IgD-negative memory B cell (primary cell): ENCODE measurements around the gene COPG2. TPM values are rescaled to one million over a fixed set of nuclear protein-coding genes. Genes with fewer than 3 reads are reported as not detected.
"Not testable (repeated sequence)": the region's sequence is repeated elsewhere in the genome, so short reads cannot be mapped to it uniquely, and the experiment has no call there.

Experiments used
- H3K27ac Mint-ChIP-seq, 3 donors: one replicate each; pipeline ENCODE4 v1.8.0; 2020 to 2022; ENCODE audit warnings: mild to moderate bottlenecking in 3 of 3, mixed read lengths in 3 of 3, moderate library complexity in 1 of 3
- H3K27me3 Mint-ChIP-seq: one replicate; pipeline ENCODE4 v1.8.0; 2021; ENCODE audit warnings: mixed read lengths
- H3K36me3 Mint-ChIP-seq: one replicate; pipeline ENCODE4 v1.8.0; 2020; ENCODE audit warnings: mild to moderate bottlenecking, mixed read lengths
- H3K4me1 Mint-ChIP-seq, 3 donors: one replicate each; pipeline ENCODE4 v1.8.0; 2020 to 2022; ENCODE audit warnings: mixed read lengths in 3 of 3, mild to moderate bottlenecking in 1 of 3
- H3K4me3 Mint-ChIP-seq, 4 donors: one replicate each; pipeline ENCODE4 v1.8.0; 2020 to 2022; ENCODE audit warnings: mild to moderate bottlenecking in 4 of 4, mixed read lengths in 4 of 4, moderate library complexity in 3 of 4
- H3K9me3 Mint-ChIP-seq, 3 donors: one replicate each; pipeline ENCODE4 v1.8.0; 2020 to 2021; ENCODE audit warnings: mixed read lengths in 3 of 3, mild to moderate bottlenecking in 1 of 3
- polyA plus RNA-seq: library from polyadenylated mRNA; unstranded; fragments of 300-500 nt; fragmentation: Illumina TruSeq; gene quantifications from one replicate; pipeline ENCODE4 v1.2.3, GENCODE V29; 2021

The COPG2 gene
- polyA plus RNA-seq = 2.3 TPM

- H3K4me1 Mint-ChIP-seq = peaks cover 6 to 12% (median 6%) of the 10 kb centered on the region in 3 donors
- no peaks in the 10 kb centered on the region for H3K36me3 Mint-ChIP-seq
- no peaks in the 10 kb centered on the region for H3K27me3 Mint-ChIP-seq
- no peaks in the 10 kb centered on the region for H3K9me3 Mint-ChIP-seq
- peak within 1 kb of the TSS; percentile 92 to 96 (median 94) for H3K4me3 Mint-ChIP-seq
- peak within 1 kb of the TSS; percentile 58 to 84 (median 77) for H3K27ac Mint-ChIP-seq
Observed at GRCh38 chr7:130668258-130669084, at the start of gene COPG2. TSS of gene COPG2 (minus strand) at chr7:130668748. CDS start at chr7:130668668, 80 bp downstream.

- Mint-ChIP-seq H3K27me3 (peaks cover 12% of the 10 kb centered on the region), H3K27ac (no peak overlapping the region), H3K9me3 (no peaks in the 10 kb centered on the region), H3K36me3 (no peaks in the 10 kb centered on the region), H3K4me1 (no peaks in the 10 kb centered on the region), H3K4me3 (no peak overlapping the region)
Observed at GRCh38 chr7:130712416-130712815, 43.9 kb upstream of the COPG2 start.

DNA sequence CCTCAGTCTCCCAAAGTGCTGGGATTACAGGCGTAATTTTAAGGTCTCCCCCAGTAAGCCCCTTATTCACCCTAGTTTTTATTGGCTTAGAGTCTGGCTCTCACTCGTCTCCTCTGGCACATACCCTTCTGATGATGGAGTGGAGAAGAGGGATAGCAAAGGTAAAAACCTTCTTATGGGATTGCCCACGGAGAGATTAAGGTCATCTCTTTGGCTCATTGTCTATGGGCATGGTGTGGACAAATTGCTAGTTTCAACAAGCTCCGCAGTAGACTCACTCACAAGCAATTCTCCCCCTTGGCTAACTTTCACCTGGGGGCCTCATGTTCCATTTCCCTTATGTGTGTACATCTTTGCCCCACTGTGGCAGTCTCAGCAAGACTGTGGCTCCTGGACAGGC lies 40.2 kb upstream of the COPG2 start:
- Mint-ChIP-seq H3K4me3 (no peak overlapping the region), H3K27me3 (peaks cover 21% of the 10 kb centered on the region)

GRCh38 chr7:130708001-130708400 lies 39.5 kb upstream of the COPG2 start:
- Mint-ChIP-seq H3K4me3 (no peak overlapping the region), H3K36me3 (no peaks in the 10 kb centered on the region), H3K4me1 (no peaks in the 10 kb centered on the region), H3K27me3 (peaks cover 18% of the 10 kb centered on the region), H3K9me3 (peaks cover 6 to 11% (median 8%) of the 10 kb centered on the region in 3 donors), H3K27ac (no peak overlapping the region)

More for the DNA sequence above, 40.2 kb upstream of the COPG2 start:
- Mint-ChIP-seq H3K36me3 (no peaks in the 10 kb centered on the region), H3K27ac (no peak overlapping the region), H3K4me1 (no peaks in the 10 kb centered on the region), H3K9me3 (peaks cover 6 to 11% (median 8%) of the 10 kb centered on the region in 3 donors)

DNA sequence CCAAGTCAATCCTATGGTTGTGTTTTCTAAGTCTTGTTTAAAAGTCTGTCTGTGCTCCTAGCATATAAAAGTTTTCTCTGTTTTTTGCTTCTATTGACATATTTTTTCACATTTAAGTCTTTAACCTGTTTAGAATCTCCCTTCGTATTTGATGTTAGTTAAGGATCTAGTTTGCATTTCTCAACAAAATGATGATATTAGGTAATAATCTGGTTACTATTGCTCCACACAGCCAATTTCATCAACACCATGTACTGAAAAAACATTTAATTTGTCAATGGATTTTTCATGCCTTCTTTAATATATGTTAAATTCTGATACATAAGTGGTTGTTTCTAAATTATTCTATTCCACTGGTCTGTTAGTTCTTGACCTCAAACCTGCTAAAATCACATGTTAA lies 35.3 kb upstream of the COPG2 start:
- Mint-ChIP-seq H3K36me3 (no peaks in the 10 kb centered on the region), H3K4me3 (no peak overlapping the region), H3K27me3 (peaks cover 8% of the 10 kb centered on the region), H3K27ac (no peak overlapping the region), H3K9me3 (peaks cover 6 to 11% (median 8%) of the 10 kb centered on the region in 3 donors), H3K4me1 (no peaks in the 10 kb centered on the region)

DNA sequence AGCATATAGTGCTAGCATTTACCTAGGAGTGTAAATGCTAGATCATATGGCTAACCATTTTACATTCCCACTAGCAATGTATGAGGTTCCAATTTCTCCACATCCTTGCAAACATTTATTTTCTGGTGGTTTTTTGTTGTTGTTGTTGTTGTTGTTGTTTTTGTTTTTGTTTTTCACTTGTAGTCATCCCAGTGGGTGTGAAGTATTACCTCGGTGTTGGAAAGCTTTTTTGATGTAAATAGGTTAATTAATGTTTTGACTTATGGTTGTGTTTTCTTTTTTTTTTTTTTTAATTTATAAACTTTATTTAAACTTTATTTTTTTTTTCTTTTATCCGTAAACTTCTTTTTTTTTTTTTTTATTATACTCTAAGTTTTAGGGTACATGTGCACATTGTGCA lies 33.1 kb upstream of the COPG2 start:
- Mint-ChIP-seq H3K27ac (no peak overlapping the region), H3K9me3 (peaks cover under 1 to 4% (median 4%) of the 10 kb centered on the region in 3 donors), H3K27me3 (peaks cover 5% of the 10 kb centered on the region), H3K4me3 (no peak overlapping the region), H3K4me1 (no peaks in the 10 kb centered on the region), H3K36me3 (no peaks in the 10 kb centered on the region)

DNA sequence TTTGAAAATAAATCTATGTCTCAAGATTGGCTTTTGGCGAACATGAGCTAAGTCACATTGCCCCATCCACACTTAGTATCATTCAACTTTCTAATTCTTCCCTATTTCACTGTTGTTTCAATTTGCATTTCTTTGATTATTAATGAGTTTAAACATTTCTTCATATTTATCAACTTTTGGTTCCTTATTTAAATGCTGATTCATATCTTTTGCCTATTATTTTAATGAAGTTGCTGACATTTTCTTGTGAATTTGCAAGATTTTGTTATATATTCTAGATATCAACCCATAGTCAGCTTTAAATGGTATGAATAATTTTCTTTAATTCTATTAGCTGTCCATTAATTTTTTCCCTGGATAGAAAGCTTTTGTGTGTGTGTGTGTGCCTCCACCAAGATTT lies 32.2 kb upstream of the COPG2 start:
- no peak overlapping the region for H3K27ac Mint-ChIP-seq

DNA sequence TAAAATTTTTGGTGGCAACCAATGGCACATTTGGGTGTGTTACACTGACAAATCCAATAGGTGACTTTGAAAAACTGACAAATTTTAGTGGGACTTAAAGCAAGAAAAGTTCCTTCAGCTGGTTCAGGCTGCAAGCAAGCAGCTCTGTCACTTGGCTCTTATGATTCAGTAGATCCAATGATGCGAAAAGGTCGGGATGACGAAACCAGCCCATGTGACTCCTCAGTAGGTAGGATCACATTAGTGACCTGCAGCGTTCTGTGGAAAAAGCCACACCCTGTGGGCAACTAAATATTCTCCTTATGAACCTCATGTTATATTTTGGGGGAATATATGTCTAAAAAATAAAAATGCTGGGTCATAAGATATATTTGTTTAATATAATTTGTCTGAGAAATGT lies 31.1 kb upstream of the COPG2 start:
- no peak overlapping the region for H3K27ac Mint-ChIP-seq
- H3K27me3 Mint-ChIP-seq = no peaks in the 10 kb centered on the region
- H3K36me3 Mint-ChIP-seq = no peaks in the 10 kb centered on the region
- H3K4me1 Mint-ChIP-seq = no peaks in the 10 kb centered on the region
- H3K4me3 Mint-ChIP-seq = no peak overlapping the region
- H3K9me3 Mint-ChIP-seq = no peaks in the 10 kb centered on the region

More for the DNA sequence above, 32.2 kb upstream of the COPG2 start:
- no peaks in the 10 kb centered on the region for H3K9me3 Mint-ChIP-seq
- peaks cover 2% of the 10 kb centered on the region for H3K27me3 Mint-ChIP-seq
- no peaks in the 10 kb centered on the region for H3K36me3 Mint-ChIP-seq
- no peak overlapping the region for H3K4me3 Mint-ChIP-seq
- no peaks in the 10 kb centered on the region for H3K4me1 Mint-ChIP-seq

GRCh38 chr7:130697820-130698219 lies 29.3 kb upstream of the COPG2 start:
- Mint-ChIP-seq H3K27ac (no peak overlapping the region), H3K4me1 (no peaks in the 10 kb centered on the region), H3K36me3 (no peaks in the 10 kb centered on the region), H3K4me3 (no peak overlapping the region), H3K27me3 (no peaks in the 10 kb centered on the region), H3K9me3 (no peaks in the 10 kb centered on the region)

- no peaks in the 10 kb centered on the region for H3K4me1 Mint-ChIP-seq
- no peaks in the 10 kb centered on the region for H3K27me3 Mint-ChIP-seq
- H3K27ac Mint-ChIP-seq = no peak overlapping the region
- H3K4me3 Mint-ChIP-seq = no peak overlapping the region
- peaks cover 0 to 4% (median 3%) of the 10 kb centered on the region in 3 donors for H3K9me3 Mint-ChIP-seq
- H3K36me3 Mint-ChIP-seq = peaks cover 2% of the 10 kb centered on the region
Observed at GRCh38 chr7:130695840-130696239, 27.3 kb upstream of the COPG2 start.

DNA sequence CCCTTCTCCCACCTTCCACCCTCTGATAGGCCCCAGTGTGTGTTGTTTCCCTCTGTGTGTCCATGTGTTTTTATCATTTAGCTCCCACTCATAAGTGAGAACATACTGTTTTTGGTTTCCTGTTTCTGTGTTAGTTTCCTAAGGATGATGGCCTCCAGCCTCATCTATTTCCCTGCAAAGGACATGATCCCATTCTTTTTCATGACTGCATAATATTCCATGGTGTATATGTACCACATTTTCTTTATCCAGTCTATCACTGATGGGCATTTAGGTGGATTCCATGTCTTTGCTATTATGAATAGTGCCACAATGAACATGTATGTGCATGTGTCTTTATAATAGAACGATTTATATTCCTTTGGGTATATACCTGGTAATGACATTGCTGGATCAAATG lies 23.8 kb upstream of the COPG2 start:
- not testable (repeated sequence) for H3K36me3 Mint-ChIP-seq, H3K9me3 Mint-ChIP-seq, H3K27ac Mint-ChIP-seq, H3K4me1 Mint-ChIP-seq, H3K4me3 Mint-ChIP-seq, H3K27me3 Mint-ChIP-seq

- no peak overlapping the region for H3K27ac Mint-ChIP-seq
- H3K4me3 Mint-ChIP-seq = no peak overlapping the region
- H3K9me3 Mint-ChIP-seq = peaks cover 0 to 8% (median 8%) of the 10 kb centered on the region in 3 donors
- H3K36me3 Mint-ChIP-seq = peaks cover 2% of the 10 kb centered on the region
- H3K27me3 Mint-ChIP-seq = peaks cover 3% of the 10 kb centered on the region
- no peaks in the 10 kb centered on the region for H3K4me1 Mint-ChIP-seq
Observed at GRCh38 chr7:130689683-130690082, 21.1 kb upstream of the COPG2 start.

DNA sequence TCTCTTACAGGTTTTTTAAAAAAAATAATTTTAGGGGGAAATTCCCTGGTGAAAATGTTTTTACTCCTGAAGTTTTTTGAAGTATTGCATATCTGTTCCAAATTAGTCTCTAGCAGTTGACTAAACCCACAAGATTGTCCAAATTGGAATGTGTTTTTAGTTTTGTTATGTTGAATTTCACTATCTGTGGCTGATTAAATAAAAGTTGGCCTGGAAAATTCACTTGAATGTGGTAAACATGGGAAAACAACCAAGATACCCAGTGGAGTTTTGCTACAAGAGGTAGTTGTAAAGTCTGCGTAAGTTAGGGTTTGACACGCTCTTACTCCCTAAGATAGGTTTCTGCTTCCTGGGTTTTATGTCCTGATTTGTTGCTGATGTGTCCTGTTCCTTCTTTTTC lies 14.5 kb upstream of the COPG2 start:
- H3K36me3 Mint-ChIP-seq = no peaks in the 10 kb centered on the region
- peaks cover 3% of the 10 kb centered on the region for H3K27me3 Mint-ChIP-seq
- H3K9me3 Mint-ChIP-seq = peaks cover 0 to 1% (median 0%) of the 10 kb centered on the region in 3 donors
- no peaks in the 10 kb centered on the region for H3K4me1 Mint-ChIP-seq
- H3K27ac Mint-ChIP-seq = no peak overlapping the region
- peak overlapping the region in 1 of 4 donors; percentile 17 for H3K4me3 Mint-ChIP-seq

DNA sequence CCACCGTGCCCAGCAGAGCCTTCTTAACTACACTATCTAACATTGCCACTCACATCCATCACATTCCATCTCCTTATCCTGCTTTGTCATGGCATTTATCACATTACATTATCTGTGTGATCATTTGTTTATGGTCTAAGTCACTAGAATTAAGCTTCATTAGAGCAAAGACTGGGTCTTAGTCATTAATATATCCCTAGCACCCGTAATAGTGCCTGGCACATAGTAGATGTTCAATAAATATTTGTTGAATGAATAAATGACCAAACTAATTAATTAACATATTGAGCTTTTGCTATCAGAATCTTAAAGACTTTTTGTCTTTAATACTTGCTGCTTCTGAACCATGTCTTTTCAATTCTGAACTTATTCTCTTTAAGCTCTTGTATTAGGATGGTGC lies 5.9 kb upstream of the COPG2 start:
- no peak overlapping the region for H3K4me3 Mint-ChIP-seq
- peaks cover 0 to 1% (median 0%) of the 10 kb centered on the region in 3 donors for H3K9me3 Mint-ChIP-seq
- no peaks in the 10 kb centered on the region for H3K27me3 Mint-ChIP-seq
- no peaks in the 10 kb centered on the region for H3K36me3 Mint-ChIP-seq
- H3K4me1 Mint-ChIP-seq = peaks cover under 1 to 2% (median 1%) of the 10 kb centered on the region in 3 donors
- H3K27ac Mint-ChIP-seq = no peak overlapping the region

DNA sequence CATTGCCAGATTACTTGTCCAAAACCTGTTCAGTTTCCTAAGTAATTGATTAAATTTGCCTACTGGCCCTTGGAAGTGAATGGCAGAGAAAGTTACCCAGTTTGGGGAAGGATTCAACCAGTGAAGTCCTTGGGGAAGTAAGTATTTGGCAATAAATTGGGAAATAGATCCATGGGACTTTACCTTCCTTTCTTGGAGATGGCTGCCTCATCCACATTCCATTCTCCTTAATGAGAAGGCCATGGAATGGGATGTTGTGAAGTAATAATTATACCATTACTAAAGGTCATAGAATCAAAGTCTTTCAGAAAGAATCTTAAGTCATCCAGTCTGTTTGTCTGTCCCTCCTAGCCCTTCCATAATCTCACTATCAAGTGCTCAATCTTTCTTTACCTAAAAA lies 4.5 kb upstream of the COPG2 start:
- Mint-ChIP-seq H3K9me3 (no peaks in the 10 kb centered on the region), H3K4me3 (no peak overlapping the region), H3K4me1 (peaks cover 6% of the 10 kb centered on the region in 3 donors), H3K36me3 (no peaks in the 10 kb centered on the region), H3K27me3 (no peaks in the 10 kb centered on the region), H3K27ac (no peak overlapping the region)

GRCh38 chr7:130672146-130672545 lies 3.6 kb upstream of the COPG2 start:
- Mint-ChIP-seq H3K36me3 (no peaks in the 10 kb centered on the region), H3K9me3 (no peaks in the 10 kb centered on the region), H3K27ac (no peak overlapping the region), H3K4me1 (peaks cover 6 to 12% (median 6%) of the 10 kb centered on the region in 3 donors), H3K27me3 (no peaks in the 10 kb centered on the region), H3K4me3 (no peak overlapping the region)
